ACHN (cell line): Measurements from ENCODE around the gene MAN1A1.
"Not testable (repeated sequence)": the region's sequence is repeated elsewhere in the genome, so short reads cannot be mapped to it uniquely, and the experiment has no call there.

Experiments
- DNase-seq: peaks from one replicate; pipeline ENCODE4 v3.0.0-alpha.2; 2015
- in situ Hi-C: cut with HindIII; loops from 2 replicates; pipeline ENCODE4 v1.10.0; 2017; ENCODE audit warnings: low sequenced_read_pairs, low pct_ligation_motif_present, low pct_unique_long_range_greater_than_20kb

The MAN1A1 gene

GRCh38 chr6:119349361-119350201 lies at the start of gene MAN1A1:
TSS of gene MAN1A1 (minus strand) at chr6:119349761. CDS start at chr6:119349065, 696 bp downstream.
- in situ Hi-C loops: no loop called here
- DNase-seq: peak; percentile 79

- in situ Hi-C loops: no loop called here
- no peak for DNase-seq
Measured at GRCh38 chr6:119395192-119395591, 45.6 kb upstream of the MAN1A1 start.

DNA sequence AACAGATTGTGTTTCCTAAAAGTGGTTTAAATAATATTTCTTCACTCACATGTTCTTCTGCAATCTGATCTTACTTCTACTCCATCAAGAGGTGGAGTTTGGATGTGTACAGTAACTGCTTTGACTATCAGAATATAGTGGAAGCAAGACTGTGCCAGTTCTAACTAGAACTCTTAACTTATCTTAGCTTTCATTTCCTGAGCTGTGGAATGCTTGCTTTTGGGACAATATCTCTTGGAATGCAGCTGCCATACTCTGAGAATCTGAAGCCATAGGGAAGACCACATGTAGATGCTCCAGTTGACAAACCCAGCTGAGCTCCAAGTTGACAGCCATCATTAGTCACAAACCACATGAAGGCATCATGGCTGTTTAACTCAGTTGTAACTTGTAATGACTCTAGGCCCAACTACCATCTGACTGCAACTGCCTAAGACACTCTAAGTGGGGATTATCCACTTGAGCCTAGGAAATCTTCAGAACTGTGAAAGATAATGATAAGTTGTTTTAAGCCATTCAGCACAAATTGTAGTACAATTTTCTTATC lies 40.8 kb upstream of the MAN1A1 start:
- in situ Hi-C loops: no loop called here
- no peak for DNase-seq

- DNase-seq: no peak
- in situ Hi-C loops: no loop called here
Measured at GRCh38 chr6:119385994-119386393, 36.4 kb upstream of the MAN1A1 start.

GRCh38 chr6:119384444-119384843 lies 34.9 kb upstream of the MAN1A1 start:
- no peak for DNase-seq
- in situ Hi-C loops: no loop called here

DNA sequence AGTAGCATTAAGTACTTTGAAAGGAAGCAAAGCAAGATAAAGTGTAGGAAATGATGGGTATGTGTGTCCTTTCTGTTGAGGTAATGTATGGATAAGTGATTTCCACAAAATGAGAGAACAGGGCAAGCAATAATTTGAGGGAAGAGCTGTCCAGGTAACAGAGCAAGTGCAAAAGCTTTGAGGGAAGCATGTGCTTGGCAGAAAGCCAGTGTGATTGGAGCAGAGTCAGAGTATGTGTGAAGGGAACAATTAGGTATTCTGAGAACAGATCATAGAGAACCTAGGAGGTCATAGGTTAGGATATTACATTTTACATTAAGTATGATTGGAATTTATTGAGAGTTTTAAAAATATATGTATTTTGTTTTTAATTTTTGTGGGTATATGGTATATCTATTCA lies 30.2 kb upstream of the MAN1A1 start:
- no peak for DNase-seq
- in situ Hi-C loops: no loop called here

- in situ Hi-C loops, DNase-seq: not testable (repeated sequence)
Measured at GRCh38 chr6:119377043-119377442, 27.5 kb upstream of the MAN1A1 start.

GRCh38 chr6:119370080-119370479 lies 20.5 kb upstream of the MAN1A1 start:
- in situ Hi-C loops: no loop called here

DNA sequence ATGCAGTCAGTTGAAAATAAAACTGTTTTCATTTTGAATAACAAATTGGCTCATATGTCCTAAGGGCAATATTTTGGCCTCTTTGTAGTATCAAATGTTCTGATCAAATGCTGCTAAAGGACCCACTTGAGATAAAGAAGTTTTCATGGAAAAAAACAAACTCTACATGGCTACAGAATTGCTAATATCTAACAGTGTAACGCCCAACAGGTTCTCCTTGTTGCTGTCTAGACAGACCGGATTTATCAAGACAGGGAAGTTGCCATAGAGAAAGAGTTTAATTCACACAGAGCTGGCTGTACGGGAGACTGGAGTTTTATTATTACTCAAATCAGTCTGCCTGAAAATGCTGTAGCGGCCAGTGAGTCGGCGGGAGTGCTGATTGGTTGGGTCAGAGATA lies 19.4 kb upstream of the MAN1A1 start:
- no peak for DNase-seq
- in situ Hi-C loops: no loop called here

More at GRCh38 chr6:119370080-119370479, 20.5 kb upstream of the MAN1A1 start:
- DNase-seq: no peak

GRCh38 chr6:119361209-119361608 lies 11.6 kb upstream of the MAN1A1 start:
- in situ Hi-C loops: no loop called here
- no peak for DNase-seq

- no peak for DNase-seq
Measured at GRCh38 chr6:119360262-119360915, 10.8 kb upstream of the MAN1A1 start.

DNA sequence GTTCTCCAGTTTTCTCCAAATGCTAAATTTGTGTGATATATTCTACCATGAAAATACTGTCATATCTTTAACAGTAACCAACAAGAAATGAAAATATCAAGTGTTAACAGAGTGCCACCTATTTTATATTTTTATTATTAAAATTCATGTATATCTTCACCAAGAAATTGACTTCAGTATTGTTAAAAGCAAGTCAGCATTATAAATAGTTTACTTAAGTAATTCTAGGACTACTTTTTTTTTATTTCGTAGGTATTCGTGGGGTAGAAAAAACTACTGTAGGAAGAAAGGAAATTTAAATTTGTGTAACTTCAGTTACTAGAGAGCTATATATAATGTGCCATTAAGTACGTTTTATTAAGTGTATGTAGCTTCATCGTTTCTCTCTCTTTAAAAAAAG lies 6.3 kb upstream of the MAN1A1 start:
- DNase-seq: no peak
- in situ Hi-C loops: no loop called here

More at GRCh38 chr6:119360262-119360915, 10.8 kb upstream of the MAN1A1 start:
- in situ Hi-C loops: no loop called here

DNA sequence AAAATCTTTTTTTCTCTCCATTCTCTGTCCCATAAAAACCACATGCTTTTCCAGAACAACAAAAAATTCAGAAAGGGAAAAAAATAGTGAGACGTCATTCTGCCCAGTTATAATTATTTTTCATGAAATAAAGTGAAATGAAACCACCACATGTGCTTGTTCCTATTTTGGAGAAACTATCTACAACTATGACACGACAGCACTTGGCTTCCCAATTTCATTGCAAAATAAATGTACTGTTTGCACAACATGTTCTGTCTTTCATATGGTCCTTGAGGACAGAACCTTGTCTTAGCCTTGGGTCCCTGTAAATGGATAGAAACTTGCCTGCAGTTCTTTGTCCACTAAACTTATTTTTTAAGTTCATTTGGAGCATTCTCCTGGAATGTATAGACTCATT lies 5.6 kb upstream of the MAN1A1 start:
- in situ Hi-C loops: no loop called here
- DNase-seq: no peak

DNA sequence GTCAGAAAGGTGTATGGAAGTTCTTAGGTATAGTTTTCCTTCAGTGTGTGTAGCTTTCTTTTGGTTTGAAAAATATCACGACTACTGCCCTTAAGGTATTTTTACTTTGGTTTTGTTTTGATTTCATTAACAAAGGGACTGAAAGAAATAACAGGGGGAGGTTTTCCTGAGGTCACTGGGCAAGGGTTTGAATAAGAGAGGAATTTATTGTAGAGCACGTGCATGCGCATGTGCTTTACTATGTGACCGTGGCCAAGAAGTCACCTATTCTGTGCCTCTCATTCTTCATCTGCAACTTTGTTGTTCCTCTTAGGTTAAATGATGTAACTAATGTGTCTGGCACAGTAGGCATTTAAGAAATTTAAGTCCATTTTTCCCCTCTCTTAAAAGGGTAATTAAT lies 4.1 kb upstream of the MAN1A1 start:
- no peak for DNase-seq
- in situ Hi-C loops: no loop called here

- in situ Hi-C loops: no loop called here
Measured at GRCh38 chr6:119352001-119352400, 2.4 kb upstream of the MAN1A1 start.

DNA sequence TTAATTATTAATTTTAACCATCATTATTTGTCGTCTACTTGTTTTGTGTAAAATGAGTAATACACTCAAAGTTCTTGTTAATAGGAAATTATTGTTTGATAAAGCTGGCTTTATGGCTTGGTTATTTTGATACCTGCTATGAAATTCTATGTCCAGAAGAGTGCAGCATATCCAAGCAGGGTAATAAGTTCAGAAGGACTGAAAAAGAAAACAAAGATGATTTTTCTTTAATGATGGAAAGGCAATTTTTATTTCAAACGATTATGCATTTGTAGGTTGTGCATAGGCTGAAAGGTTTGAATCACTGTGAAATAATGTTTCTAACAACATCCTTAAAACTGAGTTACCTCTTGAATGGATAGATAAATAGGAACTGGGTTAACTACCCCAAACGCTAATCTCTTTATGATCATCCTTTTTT lies 1.4 kb upstream of the MAN1A1 start:
- in situ Hi-C loops: no loop called here
- DNase-seq: peak; percentile 31

More at GRCh38 chr6:119352001-119352400, 2.4 kb upstream of the MAN1A1 start:
- DNase-seq: no peak

- in situ Hi-C loops: no loop called here
- DNase-seq: peak; percentile 31
Measured at GRCh38 chr6:119350202-119350951, 816 bp upstream of the MAN1A1 start.

DNA sequence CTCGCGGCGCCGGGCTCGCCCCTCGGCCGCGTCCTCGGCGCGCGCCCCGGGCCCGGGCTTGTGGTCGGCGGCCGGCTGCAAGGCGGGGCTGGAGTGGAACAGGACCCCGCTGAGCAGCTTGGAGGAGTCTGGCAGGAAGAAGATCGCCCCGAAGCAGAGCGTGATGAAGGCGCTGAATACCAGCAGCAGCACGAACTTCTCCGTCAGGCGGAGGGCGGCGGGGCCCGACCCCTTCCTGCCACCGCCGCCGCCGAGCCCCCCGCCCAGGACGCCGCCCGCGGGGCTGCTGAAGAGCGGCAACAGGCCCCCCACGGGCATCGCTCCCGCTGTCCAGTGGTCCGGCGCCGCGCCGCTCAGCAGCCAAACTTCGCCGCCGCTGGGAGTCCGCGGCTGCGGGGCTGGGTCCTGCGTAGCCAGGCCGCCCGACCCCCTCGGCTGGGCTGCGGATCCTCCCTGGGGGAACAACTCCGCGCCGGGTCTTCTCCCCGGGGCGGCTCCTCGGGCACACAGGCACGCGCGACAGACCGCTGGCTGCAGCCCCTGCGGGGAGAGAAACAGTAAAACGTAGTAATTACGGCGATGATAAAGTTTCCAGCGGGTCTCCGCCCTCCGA lies 707 bp downstream of the MAN1A1 start:
- in situ Hi-C loops: no loop called here
- DNase-seq: peak; percentile 2
